RKO (cell line): Measurements from ENCODE around the gene FNDC10.

Source experiments
- DNase-seq: peaks from one replicate; pipeline ENCODE4 v3.0.0-alpha.2; 2016; ENCODE audit warnings: low spot score

Gene FNDC10

DNA sequence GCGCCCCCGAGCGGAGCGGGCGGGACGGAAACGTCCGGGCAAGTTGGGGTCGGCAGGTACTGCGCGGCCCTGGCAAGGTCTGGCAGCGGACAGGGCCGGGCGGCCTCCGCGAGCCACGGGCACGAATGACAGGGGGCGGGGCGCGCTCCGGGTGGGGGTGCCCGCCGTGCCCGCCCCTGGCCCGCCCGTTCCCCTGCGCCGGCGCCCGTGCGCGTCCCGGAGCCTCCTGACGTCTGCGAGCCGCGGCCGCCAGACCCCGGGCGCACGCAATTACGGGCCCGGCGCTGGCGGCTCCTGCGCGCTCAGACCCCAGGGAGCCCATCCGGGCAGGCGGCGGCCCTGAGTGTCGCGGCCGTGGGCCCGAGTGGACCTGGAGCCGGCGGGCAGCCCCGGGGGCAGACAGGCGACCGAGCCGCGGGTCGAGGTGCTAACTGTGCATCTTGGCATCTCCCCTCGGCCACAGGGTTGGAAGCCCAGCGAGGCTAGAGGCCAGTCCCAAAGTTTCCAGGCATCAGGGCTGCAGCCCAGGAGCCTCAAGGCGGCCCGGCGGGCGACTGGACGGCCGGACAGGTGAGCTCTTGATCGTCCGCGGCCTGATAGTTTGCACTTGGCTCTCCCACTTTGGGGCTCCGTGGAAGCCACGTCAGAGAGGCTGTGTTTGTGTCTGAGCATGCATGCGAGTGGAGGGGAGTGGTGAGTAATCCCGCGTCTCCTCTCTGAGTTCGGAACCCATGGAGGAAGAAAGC, 16.3 kb upstream of the FNDC10 start:
- DNase-seq = peak; percentile 50

DNA sequence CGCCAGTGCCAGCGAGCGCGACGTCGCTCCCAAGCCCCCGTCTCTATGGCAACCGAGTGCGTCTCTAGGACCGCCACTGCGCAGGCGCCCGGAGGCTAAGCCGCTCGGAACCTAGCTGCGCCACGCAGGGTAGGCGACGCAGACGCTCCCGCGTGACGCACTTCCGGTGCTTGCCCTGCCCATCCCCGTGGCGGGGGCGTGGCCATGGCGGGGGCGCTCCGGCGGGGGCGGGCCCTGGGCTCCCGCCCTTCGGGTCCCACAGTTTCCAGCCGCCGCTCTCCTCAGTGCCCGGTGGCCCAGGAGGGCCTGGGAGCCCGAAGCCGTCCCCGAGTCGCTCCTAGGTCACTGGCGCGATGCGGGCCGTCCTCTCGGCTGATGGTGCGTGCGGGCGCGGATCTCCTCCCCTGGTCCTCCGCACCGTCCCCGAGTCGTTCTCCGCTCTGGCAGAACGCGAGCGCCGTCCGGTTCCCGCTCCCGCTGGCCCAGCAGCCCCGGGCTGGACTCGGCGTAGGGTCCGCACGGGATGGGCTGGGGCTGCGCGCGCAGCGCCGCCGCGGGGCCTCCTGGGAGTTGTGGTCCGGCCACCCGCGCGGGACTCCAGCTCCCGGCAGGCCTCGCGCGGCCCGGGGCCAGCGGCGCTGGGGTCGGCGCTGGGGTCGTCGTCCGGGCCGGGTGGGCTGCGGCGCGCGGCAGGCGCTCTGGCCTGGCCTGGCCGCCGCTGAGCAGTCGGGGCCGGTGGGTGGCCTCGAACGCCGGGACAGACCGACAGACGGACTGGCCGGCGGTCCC, 15.5 kb upstream of the FNDC10 start, which contains the start of gene MIB2:
MIB2 (plus strand) TSS at position 245 of the 789 bp plus-strand sequence. CDS start 7,953 bp downstream, outside the sequence.
- peak; percentile 97 for DNase-seq

DNA sequence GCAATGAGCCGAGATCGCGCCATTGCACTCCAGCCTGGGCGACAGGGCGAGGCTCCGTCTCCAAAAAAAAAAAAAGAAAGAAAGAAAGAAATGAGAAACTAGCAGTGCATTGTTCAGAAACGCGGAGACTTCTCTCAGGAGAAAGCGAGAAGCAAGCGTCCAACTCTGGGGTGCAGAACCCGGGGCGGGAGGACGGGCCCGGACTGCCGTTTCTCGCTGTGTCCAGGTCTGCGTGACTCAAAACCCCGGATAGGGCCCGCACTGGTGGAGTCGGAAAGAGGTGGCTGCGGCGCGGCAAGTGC, 15.0 kb upstream of the FNDC10 start:
- no peak for DNase-seq

DNA sequence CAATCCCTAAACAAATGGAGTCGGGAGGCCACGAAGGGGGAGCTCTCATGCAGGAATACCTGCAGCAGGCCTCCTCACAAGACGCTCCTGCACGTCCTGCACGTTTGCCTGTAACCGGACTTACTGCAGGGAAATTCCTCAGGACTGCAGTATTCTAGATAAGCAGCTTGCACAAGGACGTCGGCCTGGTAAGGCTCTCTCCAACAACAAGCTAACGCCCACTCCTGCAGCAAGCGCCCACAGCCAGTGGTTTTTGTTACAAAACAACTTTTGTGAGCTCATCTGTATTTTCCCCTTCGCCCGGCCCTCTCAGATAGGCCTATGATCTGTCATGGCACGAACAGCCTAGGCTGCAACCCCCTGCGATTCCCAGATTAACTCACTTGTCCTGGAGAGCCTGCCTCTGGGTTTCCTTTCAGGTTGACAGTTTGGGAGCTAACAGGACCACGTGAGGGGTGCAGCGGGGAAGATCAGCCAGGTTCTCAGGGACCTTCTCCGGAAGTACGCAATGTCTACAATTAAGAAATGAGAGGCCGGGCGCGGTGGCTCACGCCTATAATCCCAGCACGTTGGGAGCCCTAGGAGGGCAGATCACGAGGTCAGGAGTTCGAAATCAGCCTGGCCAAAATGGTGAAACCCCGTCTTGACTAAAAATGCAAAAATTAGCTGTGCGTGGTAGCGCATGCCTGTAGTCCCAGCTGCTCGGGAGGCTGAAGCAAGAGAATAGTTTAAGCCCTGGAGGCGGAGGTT, 14.4 kb upstream of the FNDC10 start:
- DNase-seq = peak; percentile 67

DNA sequence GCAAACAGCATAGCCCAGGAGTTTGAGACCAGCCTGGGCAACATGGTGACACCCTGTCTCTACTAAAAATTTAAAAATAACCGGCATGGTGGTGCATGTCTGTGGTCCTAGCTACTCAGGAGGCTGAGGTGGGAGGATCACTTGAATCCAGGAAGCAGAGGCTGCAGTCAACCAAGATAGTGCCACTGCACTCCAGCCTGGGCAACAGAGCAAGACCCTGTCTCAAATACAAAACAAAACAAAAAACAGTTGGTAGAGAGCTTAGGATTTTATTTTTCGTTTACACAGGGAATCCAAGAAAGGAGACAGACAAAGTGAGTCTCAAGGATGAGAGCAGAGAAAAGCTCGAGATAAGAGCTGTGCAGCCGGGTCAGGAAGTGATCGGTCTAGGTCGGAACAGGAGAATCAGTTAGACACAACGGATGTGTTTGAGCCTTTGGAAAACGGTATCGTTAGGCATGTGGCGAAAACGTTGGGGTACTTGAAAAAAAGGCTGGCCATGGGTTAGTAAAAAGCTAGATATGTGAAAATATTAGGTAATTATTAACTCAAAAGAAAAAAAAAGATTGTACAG, 13.7 kb upstream of the FNDC10 start:
- no peak for DNase-seq

DNA sequence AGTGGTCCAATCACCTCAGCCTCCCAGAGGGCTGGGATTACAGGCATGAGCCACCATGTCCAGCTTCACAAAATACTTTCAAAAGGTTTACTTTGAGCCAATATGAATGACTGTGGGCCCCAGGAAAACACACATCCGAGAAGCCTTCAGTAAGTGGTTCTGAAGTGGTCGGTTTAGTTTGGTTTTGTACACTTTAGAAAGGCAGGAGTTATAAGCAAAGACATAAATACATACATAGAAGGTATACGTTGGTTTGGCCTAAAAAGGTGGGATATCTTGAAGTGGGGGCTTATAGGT, 12.1 kb upstream of the FNDC10 start:
- DNase-seq = no peak

DNA sequence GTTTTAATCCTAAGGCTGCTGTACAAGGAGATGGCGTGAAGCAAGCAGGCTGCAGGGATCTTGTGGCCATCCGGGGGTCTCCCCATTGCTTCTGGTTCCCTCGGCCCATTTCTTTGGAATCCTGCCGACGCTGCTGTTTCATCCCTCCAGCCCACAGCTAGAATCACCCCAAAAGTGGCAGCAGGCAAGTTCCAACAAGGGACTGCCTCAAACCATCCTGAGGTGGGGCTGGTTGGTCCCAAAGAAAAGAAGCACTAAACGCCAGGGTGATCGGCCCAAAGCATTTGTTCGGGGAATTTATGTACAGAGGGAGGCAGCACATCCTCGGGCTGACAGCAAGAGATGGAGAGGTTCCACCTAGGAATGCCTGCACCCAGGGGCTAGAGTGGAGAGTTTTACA, 10.9 kb upstream of the FNDC10 start:
- no peak for DNase-seq

DNA sequence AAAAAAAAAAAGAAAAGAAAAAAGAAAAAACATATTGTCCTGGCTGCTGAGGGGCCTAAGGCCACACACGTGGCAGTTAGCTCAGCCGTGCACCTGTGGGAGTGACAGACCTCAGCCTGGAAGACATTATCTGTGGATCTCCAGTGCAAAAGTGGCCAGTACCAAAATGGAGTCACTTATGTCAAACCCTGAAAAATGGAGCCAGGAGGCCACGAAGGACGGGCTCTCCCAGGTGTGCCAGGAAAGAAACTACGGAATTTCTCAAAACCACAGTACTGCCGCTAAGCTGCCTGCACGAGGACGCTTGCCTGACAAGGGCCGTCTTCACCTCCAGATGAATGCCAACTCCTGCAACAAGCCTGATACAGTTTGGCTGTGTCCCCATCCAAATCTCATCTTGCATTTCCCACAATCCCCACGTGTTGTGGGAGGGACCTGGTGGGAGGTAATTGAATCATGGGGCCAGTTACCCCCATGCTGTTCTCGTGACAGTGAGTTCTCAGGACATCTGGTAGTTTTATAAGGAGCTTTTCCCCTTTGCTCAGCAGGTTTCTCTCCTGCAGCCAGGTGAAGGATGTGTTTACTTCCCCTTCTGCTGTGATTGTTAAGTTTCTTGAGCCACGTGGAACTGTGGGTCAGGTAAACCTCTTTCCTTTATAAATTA, 10.0 kb upstream of the FNDC10 start:
- no peak for DNase-seq

DNA sequence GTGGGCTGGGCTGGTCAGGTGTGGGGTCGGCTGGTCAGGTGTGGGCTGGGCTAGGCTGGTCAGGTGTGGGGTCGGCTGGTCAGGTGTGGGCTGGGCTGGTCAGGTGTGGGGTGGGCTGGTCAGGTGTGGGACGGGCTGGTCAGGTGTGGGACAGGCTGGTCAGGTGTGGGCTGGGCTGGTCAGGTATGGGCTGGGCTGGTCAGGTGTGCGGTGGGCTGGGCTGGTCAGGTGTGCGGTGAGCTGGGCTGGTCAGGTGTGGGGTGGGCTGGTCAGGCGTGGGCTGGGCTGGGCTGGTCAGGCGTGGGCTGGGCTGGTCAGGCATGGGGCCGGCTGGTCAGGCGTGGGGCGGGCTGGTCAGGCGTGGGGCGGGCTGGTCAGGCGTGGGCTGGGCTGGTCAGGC, 6.3 kb upstream of the FNDC10 start:
- DNase-seq = no peak

DNA sequence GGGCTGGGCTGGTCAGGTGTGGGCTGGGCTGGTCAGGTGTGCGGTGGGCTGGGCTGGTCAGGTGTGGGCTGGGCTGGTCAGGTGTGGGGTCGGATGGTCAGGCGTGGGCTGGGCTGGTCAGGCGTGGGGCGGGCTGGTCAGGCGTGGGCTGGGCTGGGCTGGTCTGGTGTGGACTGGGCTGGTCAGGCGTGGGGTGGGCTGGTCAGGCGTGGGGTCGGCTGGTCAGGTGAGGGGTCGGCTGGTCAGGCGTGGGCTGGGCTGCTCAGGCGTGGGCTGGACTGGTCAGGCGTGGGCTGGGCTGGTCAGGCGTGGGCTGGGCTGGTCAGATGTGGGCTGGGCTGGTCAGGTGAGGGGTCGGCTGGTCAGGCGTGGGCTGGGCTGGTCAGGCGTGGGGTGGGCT, 5.8 kb upstream of the FNDC10 start:
- DNase-seq = no peak

DNA sequence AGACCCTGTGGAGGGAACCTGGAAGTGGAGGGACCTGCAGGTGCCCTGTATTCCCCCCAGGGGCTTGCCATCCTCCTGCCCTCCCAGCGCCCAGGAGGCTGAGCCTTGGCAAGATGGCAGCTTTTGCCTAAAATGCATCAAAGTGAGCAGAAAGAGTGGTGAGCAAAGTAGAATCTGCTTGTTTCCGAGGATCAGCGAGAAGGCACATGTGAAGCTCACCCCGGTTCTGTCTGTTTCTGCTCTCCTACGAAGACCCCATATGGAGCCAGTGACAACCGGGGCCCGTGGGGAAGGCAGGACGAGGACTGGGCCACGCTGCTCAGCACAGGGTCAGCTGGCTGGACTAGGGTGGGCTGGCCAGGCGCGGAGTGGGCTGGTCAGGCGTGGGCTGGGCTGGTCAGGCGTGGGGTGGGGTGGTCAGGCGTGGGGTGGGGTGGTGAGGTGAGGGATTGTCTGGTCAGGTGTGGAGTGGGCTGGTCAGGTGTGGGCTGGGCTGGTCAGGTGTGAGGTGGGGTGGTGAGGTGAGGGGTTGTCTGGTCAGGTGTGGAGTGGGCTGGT, 5.2 kb upstream of the FNDC10 start:
- DNase-seq = no peak

DNA sequence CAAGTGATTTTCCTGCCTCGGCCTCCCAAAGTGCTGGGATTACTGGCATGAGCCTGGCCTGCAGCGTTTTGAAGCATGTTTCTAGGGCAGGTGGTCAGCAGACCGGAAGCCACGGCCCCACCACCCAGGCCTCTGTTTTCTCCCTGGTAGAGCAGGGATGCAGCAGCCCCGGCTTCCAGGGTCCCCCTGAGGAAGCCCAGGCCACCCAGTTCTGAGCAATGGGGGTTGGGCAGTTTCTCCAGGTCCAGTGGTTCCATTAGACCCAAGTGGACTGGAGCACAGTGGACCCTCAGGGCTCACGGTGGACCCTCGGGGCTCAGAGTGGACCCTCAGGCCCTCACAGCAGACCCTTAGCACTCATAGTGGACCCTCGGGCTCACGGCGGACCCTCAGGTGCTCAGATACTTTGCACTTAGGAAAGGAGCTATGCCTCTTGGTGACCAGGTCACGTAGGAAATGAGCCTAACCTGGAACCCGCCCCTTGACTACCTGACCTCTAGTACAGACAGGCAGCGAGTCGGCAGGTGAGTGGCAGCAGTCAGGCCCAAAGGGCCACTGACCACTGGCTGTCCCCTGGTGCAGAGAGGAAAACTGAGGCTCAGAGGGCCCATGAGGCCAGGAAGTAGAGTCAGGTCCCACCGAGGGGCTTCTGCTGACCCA, 4.6 kb upstream of the FNDC10 start:
- no peak for DNase-seq

DNA sequence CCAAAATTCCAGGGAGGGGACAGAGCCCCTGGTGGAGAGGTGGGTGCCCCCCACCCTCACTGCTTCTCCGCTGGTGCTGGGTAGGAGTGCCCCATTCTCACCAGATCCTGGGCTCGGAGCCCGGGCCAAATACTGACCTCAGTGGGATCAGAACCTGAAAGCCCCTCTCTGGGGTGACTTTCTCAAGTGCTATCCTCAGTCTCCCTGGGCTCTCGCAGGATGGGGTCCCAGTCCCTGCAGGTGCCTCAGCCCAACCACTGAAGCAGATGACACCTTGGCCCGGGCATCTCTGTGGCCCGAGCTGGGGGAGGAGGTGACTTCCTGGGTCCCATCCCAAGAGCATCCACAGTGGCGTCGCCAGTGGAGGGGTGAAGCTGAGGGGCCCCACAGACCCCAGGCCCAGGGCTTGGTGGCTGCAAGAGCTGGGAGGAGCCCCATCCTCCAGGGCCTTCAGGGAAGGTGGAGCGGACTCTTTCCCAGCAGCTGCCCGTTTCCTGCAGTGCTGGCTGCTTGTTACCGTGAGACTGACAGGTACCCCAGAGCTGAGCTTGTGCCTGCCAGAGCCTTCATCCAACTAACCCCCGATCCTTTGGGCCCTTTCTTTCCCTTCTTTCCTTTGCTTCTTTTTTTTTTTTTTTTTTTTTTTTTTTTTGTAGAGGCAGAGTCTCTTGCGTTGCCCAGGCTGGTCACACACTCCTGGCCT, 3.9 kb upstream of the FNDC10 start:
- DNase-seq = no peak

DNA sequence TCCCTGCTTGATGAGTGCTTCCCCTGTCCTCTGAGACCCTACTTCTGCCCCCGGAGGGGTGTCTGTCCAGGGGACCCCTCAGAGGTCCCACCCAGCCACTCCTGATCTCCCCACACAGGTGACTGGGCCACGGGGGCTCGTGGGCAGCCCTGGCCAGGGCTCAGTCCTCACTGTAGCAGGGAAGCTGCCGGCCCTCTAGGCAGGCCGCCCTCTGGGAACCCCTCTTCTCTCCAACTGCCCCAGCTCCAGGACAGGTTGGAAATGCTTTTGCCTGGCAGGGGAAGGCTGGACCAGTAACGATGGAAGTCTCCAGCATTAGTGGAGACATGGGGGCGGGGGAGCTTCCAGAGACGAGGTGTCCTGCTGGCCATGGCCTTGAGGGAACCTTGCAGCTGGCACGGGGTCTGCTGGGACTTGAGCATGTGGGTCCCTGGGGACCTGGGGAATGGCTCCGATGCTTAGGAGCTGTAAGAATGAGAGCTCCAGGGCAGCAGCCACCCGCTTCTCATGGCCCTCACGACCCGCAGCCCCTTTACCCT, 3.1 kb upstream of the FNDC10 start:
- no peak for DNase-seq

DNA sequence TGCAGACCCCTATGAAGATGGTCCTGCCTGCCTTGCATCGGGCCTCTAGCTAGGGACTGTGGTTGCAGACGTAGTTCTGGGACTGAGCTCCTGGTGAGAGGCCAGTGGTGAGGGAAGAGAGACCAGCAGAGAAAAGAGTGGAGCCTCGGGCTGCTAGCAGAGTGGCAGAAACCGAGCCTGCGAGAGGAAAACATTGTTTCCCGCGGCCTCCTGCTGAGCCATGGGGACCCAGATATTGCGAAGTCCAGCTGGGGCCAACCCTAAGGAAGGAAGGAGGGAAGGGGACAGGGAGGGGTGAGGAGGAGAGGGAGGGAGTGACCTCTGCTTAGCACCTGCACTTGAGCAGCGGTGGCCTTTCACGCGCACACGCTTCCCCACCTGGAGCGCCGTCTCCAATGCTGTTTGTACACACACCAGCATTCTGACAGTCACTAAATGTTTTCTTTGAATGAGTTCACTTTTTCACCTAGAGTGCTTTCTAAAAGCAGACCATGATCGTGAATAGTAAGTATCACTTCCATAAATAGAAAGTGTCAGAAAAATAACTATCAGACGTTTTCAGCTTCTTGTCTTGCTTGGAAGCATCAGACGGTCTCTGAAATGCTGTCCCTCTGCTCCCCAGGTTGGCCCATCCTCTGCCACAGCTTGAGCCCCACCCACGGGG, 2.5 kb upstream of the FNDC10 start:
- no peak for DNase-seq

DNA sequence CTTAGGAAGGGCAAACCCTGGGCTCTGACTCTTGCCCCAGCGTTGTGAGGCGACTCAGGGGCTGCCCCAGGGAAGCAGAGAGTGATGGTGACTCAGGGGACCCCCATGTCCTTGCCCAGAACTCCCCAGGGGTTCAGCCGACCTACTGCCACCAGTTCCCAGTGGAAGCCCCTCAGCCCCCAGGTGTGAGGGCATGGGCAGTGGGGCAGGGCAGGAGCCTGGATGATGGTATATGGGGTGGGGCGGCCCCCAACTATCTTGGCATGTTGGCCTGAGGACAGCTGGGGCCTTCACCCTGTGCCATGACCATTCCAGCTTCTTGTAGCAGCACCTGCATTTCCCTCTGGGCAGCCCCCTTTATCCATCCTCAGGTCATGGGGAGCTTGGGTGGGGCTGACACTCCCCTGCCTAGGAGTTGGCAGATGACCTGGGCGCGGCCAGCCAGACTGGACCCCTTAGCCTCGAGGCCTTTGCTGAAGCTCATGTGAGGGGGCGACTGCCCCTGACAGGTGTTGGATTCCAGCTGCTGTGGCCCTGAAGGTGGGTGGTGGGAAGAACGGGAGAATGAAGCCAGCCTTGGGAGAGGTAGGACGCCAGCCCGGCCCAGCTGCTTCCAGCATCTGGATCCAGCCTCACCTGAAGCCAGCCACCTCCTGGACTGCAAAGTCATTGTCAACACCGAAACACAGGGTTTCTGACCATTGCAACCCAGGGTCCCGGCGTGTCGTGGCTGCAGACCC, 1.8 kb upstream of the FNDC10 start:
- no peak for DNase-seq

DNA sequence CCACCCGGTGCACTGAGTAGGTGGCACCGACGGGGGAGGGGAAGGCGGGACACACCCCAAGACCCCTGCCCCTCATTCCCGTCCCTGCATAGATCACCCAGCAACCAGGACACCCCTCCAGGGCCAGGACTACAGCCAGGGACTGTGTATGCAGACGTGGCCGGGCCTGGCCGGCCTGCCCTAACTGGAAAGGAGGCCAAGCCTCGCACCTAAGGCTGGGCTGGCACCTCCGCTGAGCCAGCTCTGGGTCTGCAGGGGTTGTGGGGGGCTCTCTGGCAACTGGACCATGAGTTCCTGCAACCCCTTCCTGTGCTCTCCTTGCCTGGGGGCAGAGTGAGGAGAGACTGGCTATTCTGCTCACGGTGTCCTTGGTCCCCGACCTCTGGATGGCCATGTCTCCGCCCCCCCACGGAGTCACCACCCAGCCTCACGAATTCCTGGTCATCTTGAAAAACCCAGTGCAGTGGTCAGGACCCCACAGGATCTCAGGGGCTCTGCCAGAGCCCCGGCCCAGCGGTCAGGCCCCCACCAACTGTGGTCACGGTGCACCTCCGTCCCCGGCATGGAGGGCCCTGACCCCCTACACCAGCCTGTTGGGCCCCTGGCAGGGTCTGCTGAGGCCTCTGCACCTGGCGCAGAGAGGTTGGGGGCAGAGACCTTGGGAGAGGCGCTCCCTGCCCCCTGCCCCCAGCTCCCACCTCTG, 1.1 kb upstream of the FNDC10 start:
- DNase-seq = no peak
